Measurements from ENCODE around the gene MIGA2.
A peak's percentile ranks its signal among the peaks of the same experiment; 100 is the strongest.

Gene MIGA2

DNA sequence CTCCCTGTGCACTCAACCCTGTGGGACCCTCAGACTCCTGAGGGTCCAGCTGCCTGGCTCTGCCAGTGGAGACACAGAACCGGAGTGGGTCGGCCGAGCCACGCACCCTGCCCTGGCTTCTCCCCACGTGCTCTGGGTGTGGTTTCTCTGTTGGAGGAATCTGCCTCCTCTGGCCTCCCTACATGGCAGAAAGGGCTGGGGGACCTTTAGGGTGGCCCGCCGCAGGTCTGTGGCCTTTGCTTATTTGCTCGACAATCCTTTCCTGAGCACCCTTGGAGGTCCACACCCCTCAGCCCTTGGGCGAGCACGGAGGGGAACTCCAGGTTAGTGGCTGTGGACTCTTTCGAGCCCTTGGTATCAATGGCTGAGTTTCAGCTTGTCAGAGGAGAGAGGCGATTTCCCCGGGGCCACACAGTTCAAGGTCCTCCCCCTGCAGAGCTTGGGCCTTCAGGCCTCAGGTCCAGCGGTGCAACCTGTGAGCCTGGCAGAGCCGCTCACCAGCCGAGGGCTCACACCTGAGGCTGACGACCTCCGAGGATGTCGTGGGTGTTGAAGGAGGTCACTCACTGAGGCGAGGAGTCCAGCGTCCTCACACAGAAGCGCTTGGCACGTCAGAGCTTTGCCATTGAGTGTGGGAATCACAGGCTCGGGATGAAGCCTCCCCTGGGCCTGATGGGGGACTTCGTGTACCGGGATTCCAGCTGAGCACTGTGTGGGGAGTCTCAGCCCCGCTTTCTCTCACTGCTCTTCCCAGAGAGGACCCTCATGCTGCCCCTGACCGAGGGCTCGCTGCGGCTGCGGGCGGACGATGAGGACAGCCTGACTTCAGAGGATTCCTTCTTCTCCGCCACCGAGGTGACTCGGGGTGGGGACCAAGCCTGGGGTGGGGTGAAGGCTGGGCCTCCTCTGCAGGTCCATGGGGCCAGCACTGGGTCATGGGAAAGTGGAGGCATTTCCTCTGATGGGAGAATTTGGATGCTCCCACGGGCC lies 23.7 kb downstream of the MIGA2 start:
- no CpG with 5 or more reads among the region's 37 CpGs for WGBS (ENCODE audit: insufficient coverage, insufficient read length)
- H3K4me3 ChIP-seq (ENCODE audit: low read length), result no peak overlapping the region
- H3K27me3 ChIP-seq (ENCODE audit: control insufficient read depth, insufficient read depth, low read length), result no peaks in the 10 kb centered on the region
- no peaks in the 10 kb centered on the region for H3K4me1 ChIP-seq (ENCODE audit: control insufficient read depth, insufficient read depth, low read length)
- no peak for DNase-seq (ENCODE audit: low read depth, low spot score)
- H3K27ac ChIP-seq (ENCODE audit: low read length), result no peak overlapping the region
- peaks cover 16% of the 10 kb centered on the region for H3K36me3 ChIP-seq (ENCODE audit: control insufficient read depth, insufficient read depth, low read length)
- H3K9me3 ChIP-seq (ENCODE audit: control insufficient read depth, insufficient read depth, low read length), result no peaks in the 10 kb centered on the region

DNA sequence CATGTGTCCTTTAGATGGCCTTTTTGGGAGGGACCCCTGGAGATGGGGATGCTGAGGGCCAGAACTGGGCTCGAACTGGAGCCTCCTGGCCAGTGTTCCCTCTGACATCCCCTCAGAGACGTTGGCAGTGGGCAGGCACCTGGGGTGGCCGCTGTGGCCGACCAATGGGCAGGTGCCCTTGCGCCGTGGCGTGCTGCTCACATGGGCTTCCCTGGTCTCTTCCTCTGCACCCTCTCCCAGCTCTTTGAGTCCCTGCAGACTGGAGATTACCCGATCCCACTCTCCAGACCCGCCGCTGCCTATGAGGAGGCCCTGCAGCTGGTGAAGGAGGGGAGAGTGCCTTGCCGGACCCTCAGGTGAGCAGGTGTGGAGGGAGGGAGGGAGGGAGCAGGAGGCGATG lies 24.6 kb downstream of the MIGA2 start:
- H3K9me3 ChIP-seq (ENCODE audit: control insufficient read depth, insufficient read depth, low read length), result no peaks in the 10 kb centered on the region
- no CpG with 5 or more reads among the region's 12 CpGs for WGBS (ENCODE audit: insufficient coverage, insufficient read length)
- no peak overlapping the region for H3K27ac ChIP-seq (ENCODE audit: low read length)
- H3K4me3 ChIP-seq (ENCODE audit: low read length), result no peak overlapping the region
- no peaks in the 10 kb centered on the region for H3K4me1 ChIP-seq (ENCODE audit: control insufficient read depth, insufficient read depth, low read length)
- H3K27me3 ChIP-seq (ENCODE audit: control insufficient read depth, insufficient read depth, low read length), result no peaks in the 10 kb centered on the region
- no peak for DNase-seq (ENCODE audit: low read depth, low spot score)
- peaks cover 16% of the 10 kb centered on the region for H3K36me3 ChIP-seq (ENCODE audit: control insufficient read depth, insufficient read depth, low read length)

DNA sequence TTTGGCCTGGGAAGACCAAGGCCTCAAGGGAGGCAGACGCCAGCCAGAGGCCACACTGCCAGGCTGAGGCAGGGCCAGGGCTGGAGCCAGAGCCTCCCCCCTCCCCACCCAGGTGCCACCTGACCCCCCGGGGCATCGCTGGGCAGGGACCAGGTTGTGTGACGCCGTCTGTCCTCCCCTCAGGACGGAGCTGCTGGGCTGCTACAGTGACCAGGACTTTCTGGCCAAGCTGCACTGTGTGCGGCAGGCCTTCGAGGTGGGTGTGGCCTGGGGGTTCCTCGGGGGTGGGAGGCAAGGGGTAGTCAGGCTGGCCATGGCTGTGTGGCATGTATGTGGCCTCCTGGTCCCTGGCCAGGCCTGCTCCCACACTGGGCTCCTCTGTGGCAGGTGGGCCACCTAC lies 26.6 kb downstream of the MIGA2 start:
- Histone ChIP-seq H3K27ac (ENCODE audit: low read length) (no peak overlapping the region), H3K9me3 (ENCODE audit: control insufficient read depth, insufficient read depth, low read length) (no peaks in the 10 kb centered on the region), H3K27me3 (ENCODE audit: control insufficient read depth, insufficient read depth, low read length) (no peaks in the 10 kb centered on the region), H3K4me3 (ENCODE audit: low read length) (no peak overlapping the region), H3K36me3 (ENCODE audit: control insufficient read depth, insufficient read depth, low read length) (peaks cover 20% of the 10 kb centered on the region), H3K4me1 (ENCODE audit: control insufficient read depth, insufficient read depth, low read length) (no peaks in the 10 kb centered on the region)
- no CpG with 5 or more reads among the region's 9 CpGs for WGBS (ENCODE audit: insufficient coverage, insufficient read length)
- DNase-seq (ENCODE audit: low read depth, low spot score), result no peak

DNA sequence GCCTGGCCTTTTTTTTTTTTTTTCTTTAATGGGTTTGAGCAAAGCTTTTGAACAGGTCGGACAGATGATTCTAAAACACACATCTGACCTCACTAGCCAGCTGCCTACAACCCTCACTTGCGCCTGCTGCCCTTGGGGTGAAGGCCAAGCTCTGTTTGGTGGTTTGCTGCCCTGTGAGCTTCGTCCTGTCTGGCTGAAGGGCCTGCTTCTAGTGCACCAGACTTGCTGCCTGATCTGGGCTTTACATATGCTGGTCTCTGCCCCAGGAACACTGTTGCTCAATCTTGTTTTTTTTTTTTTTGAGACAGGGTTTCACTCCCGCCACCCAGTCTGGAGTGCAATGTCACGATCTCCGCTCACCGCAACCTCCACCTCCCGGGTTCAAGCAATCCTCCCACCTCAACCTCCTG lies 28.1 kb downstream of the MIGA2 start:
- no CpG with 5 or more reads among the region's 8 CpGs for WGBS (ENCODE audit: insufficient coverage, insufficient read length)
- Histone ChIP-seq H3K27ac (ENCODE audit: low read length) (no peak overlapping the region), H3K36me3 (ENCODE audit: control insufficient read depth, insufficient read depth, low read length) (peaks cover 24% of the 10 kb centered on the region)

DNA sequence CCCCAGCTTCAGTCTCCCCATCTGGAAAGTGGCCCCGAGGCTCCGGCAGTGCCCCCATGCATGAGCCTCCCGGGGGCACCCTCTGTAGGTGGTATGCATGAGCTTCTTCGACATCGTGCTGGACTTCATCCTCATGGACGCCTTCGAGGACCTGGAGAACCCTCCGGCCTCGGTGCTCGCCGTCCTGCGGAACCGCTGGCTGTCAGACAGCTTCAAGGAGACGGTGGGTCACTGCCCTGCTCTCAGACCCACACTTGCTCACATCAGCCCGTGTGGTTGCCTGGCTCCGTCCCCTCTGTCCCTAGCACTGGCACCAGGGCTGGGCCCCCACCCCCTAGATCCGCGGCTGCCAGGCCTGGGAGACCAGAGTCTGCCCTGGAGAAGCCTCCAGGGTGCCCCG lies 31.7 kb downstream of the MIGA2 start:
- no peaks in the 10 kb centered on the region for H3K27me3 ChIP-seq (ENCODE audit: control insufficient read depth, insufficient read depth, low read length)
- DNase-seq (ENCODE audit: low read depth, low spot score), result no peak
- H3K36me3 ChIP-seq (ENCODE audit: control insufficient read depth, insufficient read depth, low read length), result peaks cover 24% of the 10 kb centered on the region
- H3K27ac ChIP-seq (ENCODE audit: low read length), result no peak overlapping the region
- WGBS (ENCODE audit: insufficient coverage, insufficient read length), result no CpG with 5 or more reads among the region's 19 CpGs
- no peak overlapping the region for H3K4me3 ChIP-seq (ENCODE audit: low read length)
- no peaks in the 10 kb centered on the region for H3K9me3 ChIP-seq (ENCODE audit: control insufficient read depth, insufficient read depth, low read length)
- peaks cover 18% of the 10 kb centered on the region for H3K4me1 ChIP-seq (ENCODE audit: control insufficient read depth, insufficient read depth, low read length)

More for the DNA sequence above, 28.1 kb downstream of the MIGA2 start:
- no peak for DNase-seq (ENCODE audit: low read depth, low spot score)
- no peaks in the 10 kb centered on the region for H3K4me1 ChIP-seq (ENCODE audit: control insufficient read depth, insufficient read depth, low read length)
- H3K27me3 ChIP-seq (ENCODE audit: control insufficient read depth, insufficient read depth, low read length), result no peaks in the 10 kb centered on the region
- no peak overlapping the region for H3K4me3 ChIP-seq (ENCODE audit: low read length)
- H3K9me3 ChIP-seq (ENCODE audit: control insufficient read depth, insufficient read depth, low read length), result no peaks in the 10 kb centered on the region

DNA sequence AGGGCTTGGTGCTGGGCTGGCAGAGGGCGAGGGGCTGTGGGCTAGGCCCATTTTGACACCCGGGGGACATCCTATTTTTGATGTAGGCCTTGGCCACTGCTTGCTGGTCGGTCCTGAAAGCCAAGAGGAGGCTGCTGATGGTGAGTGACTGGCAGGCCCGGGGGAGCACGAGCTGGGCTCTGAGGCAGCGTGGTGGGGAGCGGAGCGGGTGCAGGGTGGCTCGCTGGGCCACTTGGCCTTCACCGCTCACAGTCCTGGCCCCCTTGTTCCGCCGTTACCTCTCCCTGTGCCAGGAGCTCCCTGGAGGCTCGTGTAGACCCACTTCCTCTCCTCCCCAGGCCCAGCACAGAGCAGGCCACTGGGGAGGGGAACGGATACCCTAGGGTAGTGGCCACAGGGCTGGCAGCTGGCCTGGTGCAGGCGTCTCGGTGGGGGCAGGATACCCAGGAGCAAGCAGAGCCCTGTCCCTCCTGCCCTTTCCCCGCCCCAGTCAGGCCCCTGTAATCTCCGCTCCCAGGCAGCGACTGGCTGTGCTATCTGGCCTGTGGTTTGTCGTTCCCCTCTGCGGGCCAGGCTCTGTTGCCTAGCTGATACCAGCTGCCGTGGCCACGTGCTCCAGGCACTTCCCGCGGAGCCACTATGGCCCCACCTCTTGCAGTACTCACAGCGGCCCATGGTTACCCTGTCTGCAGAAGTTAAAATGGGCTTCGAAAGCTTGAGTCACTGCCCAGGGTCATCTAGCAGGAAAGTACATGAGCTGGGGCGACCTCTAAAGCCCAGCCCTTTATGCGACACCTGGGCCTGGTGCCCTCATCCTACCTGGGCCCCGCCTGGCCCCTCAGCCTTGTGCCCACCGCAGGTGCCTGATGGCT lies 32.8 kb downstream of the MIGA2 start:
- Histone ChIP-seq H3K27ac (ENCODE audit: low read length) (no peak overlapping the region), H3K27me3 (ENCODE audit: control insufficient read depth, insufficient read depth, low read length) (no peaks in the 10 kb centered on the region), H3K9me3 (ENCODE audit: control insufficient read depth, insufficient read depth, low read length) (no peaks in the 10 kb centered on the region), H3K36me3 (ENCODE audit: control insufficient read depth, insufficient read depth, low read length) (peaks cover 19% of the 10 kb centered on the region; the same call in 1 of the 2 replicates), H3K4me3 (ENCODE audit: low read length) (no peak overlapping the region), H3K4me1 (ENCODE audit: control insufficient read depth, insufficient read depth, low read length) (peaks cover 18% of the 10 kb centered on the region)
- WGBS (ENCODE audit: insufficient coverage, insufficient read length), result no CpG with 5 or more reads among the region's 31 CpGs
- DNase-seq (ENCODE audit: low read depth, low spot score), result no peak

DNA sequence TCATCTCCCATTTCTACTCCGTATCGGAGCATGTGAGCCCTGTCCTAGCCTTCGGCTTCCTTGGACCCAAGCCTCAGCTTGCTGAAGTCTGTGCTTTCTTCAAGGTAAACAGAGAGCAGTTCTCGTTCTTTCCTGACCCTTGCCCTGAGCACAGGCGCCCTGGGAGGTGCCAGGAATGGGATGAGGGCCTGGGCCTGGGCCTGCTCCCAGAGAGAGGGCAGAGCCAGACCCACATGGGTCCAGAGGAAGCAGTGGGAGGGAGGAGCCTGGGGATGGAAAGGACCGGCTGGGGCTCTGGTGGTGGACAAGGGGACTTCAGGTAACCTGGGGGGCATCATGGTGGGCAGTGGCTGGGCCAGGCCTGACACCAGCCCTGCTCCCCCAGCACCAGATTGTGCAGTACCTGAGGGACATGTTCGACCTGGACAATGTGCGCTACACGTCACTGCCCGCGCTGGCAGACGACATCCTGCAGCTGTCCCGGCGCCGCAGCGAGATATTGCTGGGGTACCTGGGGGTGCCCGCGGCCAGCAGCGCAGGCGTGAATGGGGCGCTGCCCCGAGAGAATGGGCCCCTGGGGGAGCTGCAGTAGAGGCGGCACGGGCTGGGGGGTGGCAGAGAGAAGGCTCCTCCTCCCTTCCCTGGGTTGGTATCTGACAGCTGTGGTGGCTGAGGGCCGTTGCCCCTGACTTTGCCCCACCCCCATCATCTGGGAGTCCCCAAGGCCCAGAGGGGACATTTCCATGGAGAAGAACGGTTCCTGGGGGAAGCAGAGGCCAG lies 33.6 kb downstream of the MIGA2 start:
- peaks cover 18% of the 10 kb centered on the region for H3K4me1 ChIP-seq (ENCODE audit: control insufficient read depth, insufficient read depth, low read length)
- no CpG with 5 or more reads among the region's 26 CpGs for WGBS (ENCODE audit: insufficient coverage, insufficient read length)
- DNase-seq (ENCODE audit: low read depth, low spot score), result no peak

DNA sequence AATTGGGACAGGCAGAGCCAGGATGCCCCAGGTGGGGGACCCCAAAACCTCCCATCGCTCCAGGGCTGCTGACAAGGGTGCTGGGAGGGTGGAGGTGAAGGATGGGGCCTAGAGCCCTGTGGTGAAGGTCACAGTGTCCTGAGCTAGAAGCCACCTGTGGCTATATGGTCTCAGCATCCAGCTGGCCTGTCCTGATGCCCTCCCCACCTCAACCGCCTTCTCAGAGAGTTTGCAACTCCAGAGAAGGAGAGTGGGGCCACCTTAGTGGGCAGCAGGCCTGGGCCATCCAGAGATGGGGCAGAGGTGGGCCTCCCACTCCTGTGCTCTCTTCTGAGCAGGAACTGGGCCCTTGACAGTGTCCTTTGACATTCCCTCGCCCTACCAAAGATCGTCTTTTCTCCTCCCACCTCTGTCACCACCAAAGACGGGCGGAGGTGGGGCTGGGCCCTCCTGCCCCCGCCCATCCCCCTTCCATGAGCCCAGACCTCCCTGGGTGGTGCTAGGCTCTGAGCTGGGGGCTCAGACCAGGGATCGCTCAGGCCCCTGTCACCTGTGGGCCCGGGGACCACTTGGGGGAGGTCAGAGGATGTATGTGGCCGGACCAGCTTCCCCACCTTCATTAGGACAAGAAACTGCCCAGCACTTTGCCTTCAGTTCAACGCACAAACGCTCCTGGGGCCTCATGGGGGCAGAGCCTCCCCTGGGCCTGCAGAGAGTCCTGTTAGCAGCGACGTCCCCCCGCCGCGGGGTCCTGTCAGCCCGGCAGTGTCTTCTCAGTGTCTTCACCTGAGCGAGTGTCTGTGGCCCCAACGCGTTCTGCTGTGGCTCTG lies 34.5 kb downstream of the MIGA2 start:
- Histone ChIP-seq H3K4me1 (ENCODE audit: control insufficient read depth, insufficient read depth, low read length) (peaks cover 18% of the 10 kb centered on the region), H3K27ac (ENCODE audit: low read length) (no peak overlapping the region), H3K27me3 (ENCODE audit: control insufficient read depth, insufficient read depth, low read length) (no peaks in the 10 kb centered on the region), H3K4me3 (ENCODE audit: low read length) (no peak overlapping the region), H3K36me3 (ENCODE audit: control insufficient read depth, insufficient read depth, low read length) (peaks cover 19% of the 10 kb centered on the region; the same call in 1 of the 2 replicates), H3K9me3 (ENCODE audit: control insufficient read depth, insufficient read depth, low read length) (no peaks in the 10 kb centered on the region)
- no CpG with 5 or more reads among the region's 21 CpGs for WGBS (ENCODE audit: insufficient coverage, insufficient read length)
- no peak for DNase-seq (ENCODE audit: low read depth, low spot score)

More for the DNA sequence above, 33.6 kb downstream of the MIGA2 start:
- no peak overlapping the region for H3K27ac ChIP-seq (ENCODE audit: low read length)
- H3K4me3 ChIP-seq (ENCODE audit: low read length), result no peak overlapping the region
- H3K36me3 ChIP-seq (ENCODE audit: control insufficient read depth, insufficient read depth, low read length), result peaks cover 19% of the 10 kb centered on the region; the same call in 1 of the 2 replicates
- no peaks in the 10 kb centered on the region for H3K9me3 ChIP-seq (ENCODE audit: control insufficient read depth, insufficient read depth, low read length)
- H3K27me3 ChIP-seq (ENCODE audit: control insufficient read depth, insufficient read depth, low read length), result no peaks in the 10 kb centered on the region

DNA sequence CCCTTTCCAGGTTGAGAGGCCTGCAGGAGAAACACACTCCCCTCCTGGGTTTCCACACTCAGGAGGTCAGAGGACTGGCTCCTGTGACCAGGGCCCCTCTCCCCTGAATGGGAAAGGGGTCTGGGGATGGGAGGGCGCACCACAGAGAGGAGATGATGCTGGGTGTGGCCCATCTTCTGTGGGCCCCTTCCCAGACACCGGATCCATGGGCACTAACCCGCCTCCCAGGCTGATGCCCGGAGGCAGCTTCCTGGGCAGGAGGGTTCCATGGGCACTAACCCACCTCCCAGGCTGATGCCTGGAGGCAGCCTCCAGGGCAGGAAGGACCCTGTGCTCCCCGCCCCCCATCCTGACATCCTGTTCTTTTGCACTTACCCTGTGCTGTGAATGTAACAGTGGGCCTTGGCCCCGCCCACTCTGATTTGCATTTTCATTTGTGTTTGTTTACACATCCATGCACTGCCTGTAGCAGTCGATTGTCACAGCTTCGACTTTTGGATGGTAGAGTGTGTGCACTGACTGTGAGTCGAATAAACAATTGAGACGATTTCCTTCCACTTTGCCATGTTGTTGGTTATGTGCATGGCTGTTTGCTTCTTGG lies 35.2 kb downstream of the MIGA2 start:
- Histone ChIP-seq H3K4me1 (ENCODE audit: control insufficient read depth, insufficient read depth, low read length) (peaks cover 18% of the 10 kb centered on the region), H3K27ac (ENCODE audit: low read length) (no peak overlapping the region), H3K9me3 (ENCODE audit: control insufficient read depth, insufficient read depth, low read length) (no peaks in the 10 kb centered on the region), H3K36me3 (ENCODE audit: control insufficient read depth, insufficient read depth, low read length) (peaks cover 19% of the 10 kb centered on the region; the same call in 1 of the 2 replicates), H3K27me3 (ENCODE audit: control insufficient read depth, insufficient read depth, low read length) (no peaks in the 10 kb centered on the region), H3K4me3 (ENCODE audit: low read length) (no peak overlapping the region)
- WGBS (ENCODE audit: insufficient coverage, insufficient read length), result no CpG with 5 or more reads among the region's 10 CpGs
- DNase-seq (ENCODE audit: low read depth, low spot score), result peak; percentile 74
